Skeletal muscle satellite cell (primary cell): Measurements from ENCODE around the gene C6orf89.

Experiments
- H3K27me3 ChIP-seq: 2 replicates; pipeline ENCODE4 v1.7.0; 2013; ENCODE audit warnings: low read length; ENCODE audit not compliant: control insufficient read depth, insufficient read depth
- H3K36me3 ChIP-seq: 2 replicates; pipeline ENCODE4 v1.7.0; 2013; ENCODE audit warnings: mild to moderate bottlenecking, control low read depth, low read length; ENCODE audit not compliant: insufficient read depth
- H3K4me1 ChIP-seq: 2 replicates; pipeline ENCODE4 v1.7.0; 2013; ENCODE audit warnings: low read length; ENCODE audit not compliant: control insufficient read depth, insufficient read depth
- H3K4me2 ChIP-seq: 2 replicates; pipeline ENCODE4 v1.7.0; 2013; ENCODE audit warnings: mild to moderate bottlenecking, low read length
- H3K4me3 ChIP-seq: 2 replicates; pipeline ENCODE4 v1.7.0; 2013; ENCODE audit warnings: low read length
- H3K9ac ChIP-seq: 2 replicates; pipeline ENCODE4 v1.7.0; 2013; ENCODE audit warnings: mild to moderate bottlenecking, low read depth, low read length, moderate library complexity
- H3K9me3 ChIP-seq: replicated peaks from 2 replicates; pipeline ENCODE4 v1.7.0; 2013; ENCODE audit warnings: mild to moderate bottlenecking, control low read depth, low read length

C6orf89 gene

DNA sequence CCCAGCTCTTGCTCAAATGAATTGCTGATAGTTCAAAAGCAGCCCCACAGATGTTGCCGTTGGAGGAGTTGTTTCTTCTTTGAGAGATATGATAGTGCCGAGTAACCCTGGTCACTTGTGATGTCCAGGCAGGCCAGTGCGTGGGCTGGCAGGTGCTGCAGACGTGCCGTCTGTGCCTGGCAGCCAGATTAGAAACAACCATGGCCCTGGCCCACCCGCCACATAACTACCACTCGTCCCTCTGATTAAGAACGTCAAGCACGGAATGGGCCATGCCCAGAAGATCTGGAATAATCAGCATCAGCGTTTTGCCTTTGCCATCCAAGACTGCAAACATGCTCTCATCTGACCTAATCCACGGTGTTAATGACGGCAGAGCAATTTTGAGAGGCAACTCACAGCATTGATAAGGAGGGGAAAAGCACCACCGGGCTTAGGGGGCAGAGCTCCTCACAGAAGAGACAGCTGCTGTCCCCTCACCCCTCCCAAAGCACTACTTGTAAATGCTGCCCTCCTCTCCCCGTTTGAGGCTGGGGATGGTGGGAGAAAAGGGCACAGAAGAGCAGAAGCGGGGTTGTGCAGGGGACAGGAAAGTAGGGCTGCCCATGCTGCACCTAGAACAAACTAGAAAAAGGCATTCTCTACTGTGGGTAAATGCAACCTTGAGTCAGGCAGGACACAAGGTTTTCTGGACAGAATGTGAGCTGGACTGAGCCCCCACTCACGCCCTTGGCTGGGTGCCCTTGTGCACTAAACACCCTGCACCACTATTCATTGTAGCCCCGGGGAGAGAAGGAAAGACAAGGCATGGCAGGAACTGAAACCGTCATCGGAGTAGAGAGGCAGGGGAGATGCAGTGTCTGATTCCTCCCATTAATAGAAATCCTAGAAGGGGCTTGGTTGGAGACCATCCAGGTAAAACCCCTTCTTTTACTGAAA, 41.3 kb upstream of the C6orf89 start:
- H3K4me1 ChIP-seq: peaks cover 13% of the 10 kb centered on the region

DNA sequence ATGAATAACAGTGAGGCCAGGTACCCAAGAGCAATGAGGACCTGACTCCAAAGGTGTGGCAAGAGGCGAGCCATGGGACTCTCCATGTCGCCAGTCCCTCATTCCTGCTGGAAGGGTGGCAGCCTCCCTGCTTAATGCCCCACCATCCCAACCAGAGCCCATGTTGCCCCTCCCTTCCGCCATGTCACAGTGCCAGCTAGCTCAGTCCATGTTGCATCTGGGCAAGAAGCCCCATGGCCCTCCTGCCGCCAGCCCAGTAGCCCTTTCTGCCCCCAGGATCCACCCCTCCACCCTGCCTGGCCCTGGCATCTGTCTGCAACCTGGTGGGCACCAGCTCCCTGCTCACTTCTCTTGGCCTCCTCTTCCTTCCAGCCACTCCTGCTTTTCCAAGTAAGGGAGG, 40.5 kb upstream of the C6orf89 start:
- no peaks in the 10 kb centered on the region for H3K36me3 ChIP-seq
- peaks cover 11% of the 10 kb centered on the region for H3K4me1 ChIP-seq
- peaks cover 7% of the 10 kb centered on the region for H3K27me3 ChIP-seq
- no peaks in the 10 kb centered on the region for H3K9me3 ChIP-seq
- H3K9ac ChIP-seq: no peak overlapping the region
- H3K4me2 ChIP-seq: no peak overlapping the region
- no peak overlapping the region for H3K4me3 ChIP-seq

More for the DNA sequence above, 41.3 kb upstream of the C6orf89 start:
- no peaks in the 10 kb centered on the region for H3K36me3 ChIP-seq
- no peak overlapping the region for H3K4me3 ChIP-seq
- no peak overlapping the region for H3K9ac ChIP-seq
- H3K27me3 ChIP-seq: peaks cover 9% of the 10 kb centered on the region
- no peaks in the 10 kb centered on the region for H3K9me3 ChIP-seq
- no peak overlapping the region for H3K4me2 ChIP-seq

DNA sequence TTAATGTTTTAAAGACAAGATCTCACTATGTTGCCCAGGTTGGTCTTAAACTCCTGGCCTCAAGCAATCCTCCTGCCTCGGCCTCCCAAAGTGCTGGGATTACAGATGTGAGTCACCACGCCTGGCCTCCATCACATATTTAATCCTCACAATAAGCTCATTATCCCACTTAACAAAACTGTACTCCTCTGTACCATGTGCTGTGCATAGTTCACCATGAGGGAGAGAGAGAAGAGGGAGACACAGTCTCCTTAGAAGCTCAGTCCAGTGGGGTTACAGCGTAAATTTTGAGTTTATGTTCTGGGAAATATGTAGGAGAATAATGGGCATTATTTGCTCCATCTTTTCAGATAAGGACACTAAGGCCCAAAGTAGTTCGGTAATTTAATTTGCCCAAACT, 38.6 kb upstream of the C6orf89 start:
- H3K9me3 ChIP-seq: peaks cover 6% of the 10 kb centered on the region
- H3K9ac ChIP-seq: no peak overlapping the region
- H3K4me1 ChIP-seq: peaks cover 7% of the 10 kb centered on the region
- H3K27me3 ChIP-seq: peaks cover 6% of the 10 kb centered on the region
- no peak overlapping the region for H3K4me2 ChIP-seq
- no peaks in the 10 kb centered on the region for H3K36me3 ChIP-seq
- no peak overlapping the region for H3K4me3 ChIP-seq

DNA sequence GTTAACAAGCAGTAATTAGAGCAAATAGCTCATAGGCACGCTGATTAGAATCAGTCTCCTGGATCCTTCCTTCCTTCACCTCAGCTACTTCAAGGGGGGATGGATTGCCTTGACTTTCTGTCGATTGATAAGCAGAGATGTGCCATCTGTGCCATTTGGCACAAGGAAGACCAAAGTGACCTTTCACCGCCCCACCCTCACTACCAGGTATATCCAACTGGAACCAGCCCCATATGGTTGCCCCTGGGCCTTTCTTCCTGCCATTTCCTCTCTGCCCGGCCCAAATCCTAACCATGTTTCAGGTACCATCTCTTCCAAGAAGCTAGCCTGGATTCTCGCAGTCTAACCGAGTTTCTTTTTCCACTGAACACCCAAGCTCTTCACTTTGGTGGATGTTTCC, 37.8 kb upstream of the C6orf89 start:
- no peak overlapping the region for H3K9ac ChIP-seq
- no peak overlapping the region for H3K4me3 ChIP-seq
- peaks cover 14% of the 10 kb centered on the region for H3K4me1 ChIP-seq
- H3K36me3 ChIP-seq: no peaks in the 10 kb centered on the region
- H3K27me3 ChIP-seq: peaks cover 6% of the 10 kb centered on the region
- peaks cover 6% of the 10 kb centered on the region for H3K9me3 ChIP-seq
- no peak overlapping the region for H3K4me2 ChIP-seq

DNA sequence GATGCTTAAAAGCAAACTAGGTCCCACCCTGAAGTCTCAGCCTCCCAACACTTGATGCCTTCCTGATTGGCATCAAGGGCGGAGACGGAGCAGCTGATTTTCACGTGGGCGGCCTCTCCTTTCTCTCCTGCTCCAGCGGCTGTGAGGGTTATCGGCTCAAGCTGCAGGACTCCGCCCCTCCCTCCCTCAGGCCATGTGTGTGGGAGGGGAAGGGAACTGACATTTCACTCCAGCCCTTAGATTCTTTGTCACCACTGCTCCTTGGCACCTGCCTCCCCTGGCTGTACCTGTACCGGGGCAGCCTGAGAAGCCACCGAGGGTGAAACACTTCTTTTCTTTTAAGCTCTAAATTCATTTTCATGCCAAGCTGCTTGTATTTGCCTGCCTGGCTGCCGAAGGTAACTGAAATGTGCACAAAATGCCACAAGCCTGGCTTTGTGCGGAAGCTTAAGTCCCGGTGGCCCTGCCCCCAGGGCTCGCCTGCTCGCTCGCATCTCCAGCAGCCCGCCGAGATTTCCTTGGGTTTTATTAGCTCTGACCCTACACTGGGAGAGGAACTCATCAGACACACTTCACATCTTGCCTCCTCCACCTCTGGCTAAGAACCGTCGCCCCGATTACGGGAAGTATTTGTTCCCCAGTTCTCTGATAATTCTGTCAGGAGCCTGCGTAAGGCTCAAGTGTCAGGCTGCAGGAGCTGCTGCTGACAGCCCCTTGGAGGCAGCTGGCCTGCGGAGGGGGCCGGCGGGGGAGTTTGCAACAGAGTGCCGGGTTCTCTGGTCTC, 36.9 kb upstream of the C6orf89 start:
- H3K36me3 ChIP-seq: peaks cover under 1% of the 10 kb centered on the region
- H3K27me3 ChIP-seq: peaks cover 6% of the 10 kb centered on the region
- H3K4me1 ChIP-seq: peaks cover 22% of the 10 kb centered on the region
- H3K9me3 ChIP-seq: peaks cover 6% of the 10 kb centered on the region
- H3K4me3 ChIP-seq: no peak overlapping the region
- no peak overlapping the region for H3K9ac ChIP-seq
- peak overlapping the region; percentile 15 for H3K4me2 ChIP-seq

DNA sequence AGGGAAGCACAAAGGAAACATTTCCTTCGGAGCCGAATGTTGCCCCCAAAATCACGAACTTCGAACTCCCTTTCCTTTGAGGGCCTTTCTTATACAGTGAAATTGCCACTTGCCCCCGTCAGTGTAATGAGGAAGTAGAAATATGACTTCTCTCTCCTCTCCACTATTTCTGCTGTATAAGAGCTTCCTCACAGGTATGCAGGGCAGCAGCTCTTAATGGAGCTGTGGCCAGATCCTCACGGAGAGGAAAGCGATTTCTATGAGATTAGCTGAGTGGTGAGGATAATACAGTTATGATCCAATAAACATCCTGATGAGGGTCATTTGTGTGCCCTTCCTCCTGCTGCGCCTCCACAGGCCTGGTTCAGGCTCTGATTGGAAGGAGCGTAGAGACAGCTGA, 35.7 kb upstream of the C6orf89 start:
- Histone ChIP-seq H3K4me3 (no peak overlapping the region), H3K9ac (no peak overlapping the region), H3K4me1 (peaks cover 25% of the 10 kb centered on the region), H3K4me2 (no peak overlapping the region), H3K9me3 (peaks cover 6% of the 10 kb centered on the region), H3K36me3 (peaks cover 7% of the 10 kb centered on the region), H3K27me3 (no peaks in the 10 kb centered on the region)

DNA sequence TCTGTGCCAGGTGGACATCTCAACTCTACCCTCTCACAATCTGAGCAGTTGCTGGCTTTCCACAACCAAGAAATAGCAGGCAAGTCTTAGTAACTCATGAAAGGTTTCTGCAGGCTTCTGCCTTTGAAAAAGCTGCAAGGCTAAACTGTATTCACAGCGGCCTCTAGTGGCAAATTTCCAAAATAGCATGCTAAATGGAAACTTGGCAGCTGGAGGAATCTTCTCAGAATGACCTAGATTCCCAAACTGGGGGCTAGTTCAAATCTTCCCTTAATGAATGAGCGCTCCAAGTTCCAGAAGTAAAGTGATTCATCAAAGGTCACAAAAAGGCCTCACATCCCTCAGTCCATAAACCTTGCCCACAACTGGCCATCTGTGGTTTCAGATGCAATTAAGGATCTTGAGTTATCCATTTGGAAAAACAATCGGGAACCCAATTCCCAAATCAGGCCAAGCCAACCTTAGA, 34.6 kb upstream of the C6orf89 start:
- H3K4me1 ChIP-seq: peaks cover 25% of the 10 kb centered on the region
- peaks cover 18% of the 10 kb centered on the region for H3K36me3 ChIP-seq
- H3K4me2 ChIP-seq: no peak overlapping the region
- H3K4me3 ChIP-seq: no peak overlapping the region
- H3K9ac ChIP-seq: no peak overlapping the region
- no peaks in the 10 kb centered on the region for H3K27me3 ChIP-seq
- peaks cover 6% of the 10 kb centered on the region for H3K9me3 ChIP-seq

DNA sequence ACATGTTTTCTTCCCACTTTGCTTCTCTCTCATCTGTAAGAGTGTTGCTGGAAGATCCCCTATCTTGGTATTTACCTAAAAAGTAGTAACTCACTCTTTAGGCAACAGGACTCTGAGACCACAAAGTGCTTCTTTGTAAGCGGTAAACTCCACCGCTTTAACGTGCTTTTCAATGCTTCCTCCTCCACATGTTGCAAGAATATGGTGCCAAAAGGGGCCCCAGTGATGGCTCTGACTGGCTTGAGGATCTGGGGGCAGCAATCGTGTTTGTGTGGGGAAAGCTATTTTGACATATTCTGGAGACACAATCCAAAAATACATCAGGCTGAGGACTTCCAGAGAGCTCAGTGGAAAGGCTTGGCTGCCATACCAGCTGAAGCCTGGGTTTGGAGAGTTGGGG, 34.1 kb upstream of the C6orf89 start:
- H3K4me3 ChIP-seq: no peak overlapping the region
- H3K36me3 ChIP-seq: peaks cover 19% of the 10 kb centered on the region
- H3K9me3 ChIP-seq: peaks cover 6% of the 10 kb centered on the region
- no peak overlapping the region for H3K4me2 ChIP-seq
- H3K9ac ChIP-seq: no peak overlapping the region
- no peaks in the 10 kb centered on the region for H3K27me3 ChIP-seq
- peaks cover 25% of the 10 kb centered on the region for H3K4me1 ChIP-seq

DNA sequence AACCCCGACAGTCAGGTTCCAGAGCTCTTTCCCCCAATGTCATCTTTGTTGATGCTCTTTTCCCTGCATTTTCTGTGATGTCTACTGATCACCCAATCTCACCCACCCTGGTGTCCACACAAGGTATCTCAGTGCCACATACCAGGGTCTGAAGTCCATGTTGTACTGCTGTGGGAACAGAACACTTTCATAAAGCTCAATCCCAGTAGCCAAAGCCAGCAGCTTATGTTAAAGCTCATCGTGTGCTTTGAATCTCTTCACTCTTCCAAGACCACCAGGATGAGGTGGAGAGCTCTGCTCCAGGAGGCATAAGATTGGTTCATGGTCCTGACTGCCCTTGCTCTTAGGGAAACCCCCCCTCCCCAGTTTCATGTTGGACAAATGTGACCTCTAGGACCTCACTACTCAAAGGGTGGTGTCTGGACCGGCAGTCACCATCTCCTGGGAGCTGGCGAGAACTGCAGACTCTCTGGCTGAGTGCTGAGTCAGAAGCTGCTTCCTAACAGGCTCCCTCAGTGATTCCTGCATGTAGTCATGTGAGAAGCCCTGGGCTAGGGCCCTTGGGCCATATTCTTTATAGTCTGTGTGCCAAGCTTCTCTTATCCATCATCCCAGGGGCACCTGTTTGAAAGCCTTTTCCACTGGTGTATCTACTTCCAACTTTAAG, 33.1 kb upstream of the C6orf89 start:
- Histone ChIP-seq H3K4me1 (peaks cover 25% of the 10 kb centered on the region), H3K9me3 (peaks cover 6% of the 10 kb centered on the region), H3K27me3 (no peaks in the 10 kb centered on the region), H3K36me3 (peaks cover 19% of the 10 kb centered on the region), H3K9ac (peak overlapping the region; percentile 43), H3K4me2 (no peak overlapping the region), H3K4me3 (no peak overlapping the region)

DNA sequence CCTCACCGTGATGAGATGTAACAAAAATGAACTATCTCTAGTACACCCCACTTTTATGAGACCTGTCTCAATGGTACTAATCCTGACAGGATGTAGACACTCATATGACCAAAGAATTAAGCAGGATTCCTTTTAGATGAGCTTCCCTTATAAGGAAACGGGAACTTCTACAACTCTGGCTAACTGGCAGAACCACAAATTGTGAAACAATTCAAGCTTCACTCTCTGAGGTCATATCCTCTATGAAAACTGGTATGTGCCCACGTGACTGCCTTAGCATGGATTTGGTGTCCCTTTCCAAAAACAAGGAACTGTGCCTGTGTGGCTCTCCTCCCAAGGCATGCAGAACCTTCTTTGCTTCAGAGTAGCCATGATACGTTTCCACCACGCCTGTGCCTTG, 32.4 kb upstream of the C6orf89 start:
- peak overlapping the region; percentile 15 for H3K4me3 ChIP-seq
- H3K4me1 ChIP-seq: peaks cover 25% of the 10 kb centered on the region
- peak overlapping the region; percentile 29 for H3K4me2 ChIP-seq
- peak overlapping the region; percentile 43 for H3K9ac ChIP-seq
- no peaks in the 10 kb centered on the region for H3K27me3 ChIP-seq
- peaks cover 19% of the 10 kb centered on the region for H3K36me3 ChIP-seq
- peaks cover 6% of the 10 kb centered on the region for H3K9me3 ChIP-seq

DNA sequence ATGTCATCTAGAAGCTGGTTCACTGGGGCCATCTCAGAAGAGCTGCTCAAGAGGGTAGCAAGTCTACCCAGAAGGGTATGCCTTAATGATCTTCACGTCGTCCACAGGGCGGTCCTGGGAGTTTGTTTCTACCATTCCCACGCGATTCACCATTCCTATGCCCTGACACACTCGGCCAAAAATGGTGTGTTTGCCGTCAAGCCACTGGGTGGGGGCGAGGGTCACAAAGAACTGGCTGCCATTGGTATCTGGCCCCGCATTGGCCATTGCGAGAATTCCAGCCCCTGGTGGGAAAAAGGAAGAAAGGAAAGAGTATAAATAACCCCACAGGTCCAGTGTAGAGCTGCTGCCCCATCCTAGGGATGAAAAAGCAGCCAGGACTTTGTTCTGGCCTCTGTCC, 30.0 kb upstream of the C6orf89 start:
- H3K36me3 ChIP-seq: peaks cover 19% of the 10 kb centered on the region
- no peak overlapping the region for H3K4me3 ChIP-seq
- no peak overlapping the region for H3K9ac ChIP-seq
- H3K4me2 ChIP-seq: no peak overlapping the region
- peaks cover 25% of the 10 kb centered on the region for H3K4me1 ChIP-seq
- no peaks in the 10 kb centered on the region for H3K27me3 ChIP-seq
- H3K9me3 ChIP-seq: peaks cover 3% of the 10 kb centered on the region
